ENCODE measurements around the gene JAML.
"Not testable (repeated sequence)": the region's sequence is repeated elsewhere in the genome, so short reads cannot be mapped to it uniquely, and the experiment has no call there.

Gene JAML

GRCh38 chr11:118192817-118193216 lies 32.0 kb downstream of the JAML start:
- not testable (repeated sequence) for DNase-seq

- not testable (repeated sequence) for DNase-seq
These were observed 33.8 kb downstream of the JAML start for GRCh38 chr11:118190942-118191506.

- DNase-seq, result no peak
These were observed 38.3 kb downstream of the JAML start for GRCh38 chr11:118186346-118187107.

- DNase-seq, result no peak
These were observed 39.8 kb downstream of the JAML start for GRCh38 chr11:118184784-118185579.

- DNase-seq, result not testable (repeated sequence)
These were observed 41.1 kb downstream of the JAML start for GRCh38 chr11:118183691-118184090.

GRCh38 chr11:118180300-118180703 lies 44.5 kb downstream of the JAML start:
- peak; percentile 59 for DNase-seq

GRCh38 chr11:118176778-118177134 lies 48.1 kb downstream of the JAML start:
- DNase-seq, result no peak

- DNase-seq, result peak; percentile 23
These were observed 48.6 kb downstream of the JAML start, which contains the start of gene SCN2B for GRCh38 chr11:118175993-118176777. TSS of gene SCN2B (minus strand) at chr11:118176639. CDS start at chr11:118176431, 208 bp downstream.

- DNase-seq, result no peak
These were observed 49.5 kb downstream of the JAML start for GRCh38 chr11:118175031-118175992.

GRCh38 chr11:118174006-118174567 lies 50.7 kb downstream of the JAML start:
- DNase-seq, result no peak

- no peak for DNase-seq
These were observed 52.5 kb downstream of the JAML start for GRCh38 chr11:118172356-118172755.

- peak; percentile 53 for DNase-seq
These were observed 53.3 kb downstream of the JAML start for GRCh38 chr11:118171269-118172062.

- no peak for DNase-seq
These were observed 53.9 kb downstream of the JAML start for GRCh38 chr11:118170882-118171268.

- no peak for DNase-seq
These were observed 54.6 kb downstream of the JAML start for GRCh38 chr11:118170231-118170630.

GRCh38 chr11:118169300-118170140 lies 55.3 kb downstream of the JAML start:
- DNase-seq, result no peak

- no peak for DNase-seq
These were observed 56.1 kb downstream of the JAML start for GRCh38 chr11:118168751-118169150.

GRCh38 chr11:118168316-118168715 lies 56.5 kb downstream of the JAML start:
- DNase-seq, result no peak

- no peak for DNase-seq
These were observed 56.9 kb downstream of the JAML start for GRCh38 chr11:118167906-118168305.

GRCh38 chr11:118167253-118167652 lies 57.6 kb downstream of the JAML start:
- DNase-seq, result no peak

All from fibroblast of skin of scalp (primary cell).